ENCODE results near the gene ZBTB38.

DNA sequence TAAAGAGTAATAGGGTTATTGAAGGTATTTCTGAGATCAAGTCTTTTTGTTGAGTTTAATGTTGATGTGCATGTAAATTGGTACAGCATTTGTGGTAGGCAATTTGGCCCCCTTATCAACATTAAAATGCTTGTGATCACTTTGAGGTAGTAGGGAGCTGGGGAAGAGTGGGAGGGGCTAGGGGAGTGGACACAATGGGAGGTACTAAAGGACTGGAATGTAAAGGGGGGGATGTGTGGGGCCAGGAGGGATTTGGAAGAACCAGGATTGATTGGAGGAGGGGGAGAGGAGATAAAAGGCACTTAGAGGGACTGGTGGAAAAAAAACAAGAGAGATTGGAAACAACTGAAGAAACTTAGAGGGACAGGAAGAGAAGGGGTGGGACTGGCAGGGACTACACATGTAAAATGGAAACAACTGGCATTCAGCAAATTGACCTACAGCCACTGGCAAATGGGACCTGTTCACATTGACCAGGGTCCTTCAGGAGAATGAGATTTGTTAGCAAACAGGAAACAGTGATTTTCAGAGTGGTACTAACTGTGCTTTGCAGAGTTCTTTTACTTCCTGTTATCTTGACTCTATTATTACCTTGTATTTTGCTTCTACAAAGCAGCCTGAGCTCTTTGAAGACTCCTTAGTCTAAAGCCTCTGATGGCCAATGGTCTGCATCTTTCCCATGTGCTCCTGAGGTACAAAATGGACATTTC lies 47.8 kb upstream of the ZBTB38 start:
- TF ChIP-seq CTCF (IDR thresholded peaks at IDR 0.05; ENCODE audit: low read depth, low read length) = no peak
- TF ChIP-seq POLR2A (IDR thresholded peaks at IDR 0.05; ENCODE audit: extremely low read depth, insufficient read length) = no peak
- TF ChIP-seq, protein P1, sequence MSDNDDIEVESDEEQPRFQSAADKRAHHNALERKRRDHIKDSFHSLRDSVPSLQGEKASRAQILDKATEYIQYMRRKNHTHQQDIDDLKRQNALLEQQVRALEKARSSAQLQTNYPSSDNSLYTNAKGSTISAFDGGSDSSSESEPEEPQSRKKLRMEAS (IDR thresholded peaks at IDR 0.05; ENCODE audit: low read depth, low read length) = no peak
- TF ChIP-seq MYC (IDR thresholded peaks at IDR 0.05; ENCODE audit: low read depth, low read length) = no peak

Data from NB4 (cell line).